NCI-H2227 (cell line): ENCODE data around the gene GSS.

ENCODE experiments used
- DNase-seq: peaks from one replicate; lab custom pipeline; 2025; ENCODE audit not compliant: unreplicated experiment; lab: John Stamatoyannopoulos, UW

Gene GSS

DNA sequence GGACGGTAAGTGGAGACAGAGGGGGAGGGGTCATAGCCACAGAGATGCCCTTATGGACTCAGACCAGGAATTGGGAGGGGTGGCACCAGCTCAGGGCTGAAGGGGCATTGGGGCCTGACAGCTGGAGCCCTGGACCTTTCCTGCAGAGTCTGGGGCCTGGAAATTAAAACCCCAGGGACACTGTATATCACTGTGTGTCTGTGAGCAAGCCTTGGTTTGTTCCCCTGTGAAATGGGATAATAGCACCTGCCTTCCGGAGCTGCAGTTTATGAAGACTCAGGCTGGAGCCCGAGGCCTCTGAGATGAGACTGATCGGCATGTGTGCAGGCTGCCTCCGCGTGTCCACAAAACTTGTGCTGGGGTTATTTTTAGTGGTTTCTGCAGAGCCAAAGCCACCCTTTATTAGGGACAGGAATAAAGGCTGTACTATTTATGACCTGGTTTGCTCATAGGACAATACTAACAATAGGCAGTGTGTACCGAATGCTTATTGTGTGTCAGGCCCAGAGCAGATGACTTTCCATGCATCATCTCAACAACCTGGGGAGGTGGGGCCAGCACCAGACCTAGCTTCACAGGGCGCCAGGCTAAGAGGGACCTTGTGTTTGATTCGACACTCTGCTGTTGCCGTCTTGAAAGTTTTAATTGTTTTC, 22.6 kb upstream of the GSS start:
- no peak for DNase-seq

DNA sequence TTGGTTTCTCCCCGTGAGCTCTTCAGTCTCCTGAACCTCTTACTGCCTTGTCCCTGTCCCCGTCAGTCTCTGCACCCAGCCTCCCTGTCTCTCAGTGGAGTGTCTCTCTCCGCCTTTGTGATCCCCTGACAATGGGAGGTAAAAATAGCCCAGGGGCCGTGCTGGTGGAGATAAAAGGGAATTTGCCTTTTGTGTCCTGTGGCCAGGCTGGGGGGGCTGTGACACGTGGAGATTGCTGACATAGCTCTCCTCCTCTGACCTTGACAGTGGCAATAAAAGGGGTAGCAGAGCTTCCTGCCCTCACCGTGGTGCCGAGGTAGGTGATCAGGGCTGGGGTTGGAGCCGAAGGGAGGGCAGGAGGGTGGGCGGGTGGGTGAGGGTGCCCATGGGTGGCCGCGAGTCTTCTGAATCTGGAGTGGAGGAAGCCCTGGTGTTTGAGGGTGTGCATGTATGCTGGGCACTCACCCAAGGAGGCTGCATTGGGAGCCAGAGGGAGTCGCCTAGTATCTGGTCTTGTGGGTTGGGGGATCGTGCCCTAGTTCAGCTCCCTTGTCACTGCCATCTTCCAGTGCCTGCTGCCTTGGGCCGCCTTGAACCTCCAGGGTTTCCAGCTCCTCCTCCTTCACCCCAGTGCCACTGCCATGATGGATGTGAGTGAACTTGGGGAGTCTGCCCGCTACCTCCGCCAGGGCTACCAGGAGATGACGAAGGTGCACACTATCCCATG, 21.9 kb upstream of the GSS start:
- no peak for DNase-seq

- DNase-seq: no peak
Measured at GRCh38 chr20:34976286-34976685, 20.7 kb upstream of the GSS start.

DNA sequence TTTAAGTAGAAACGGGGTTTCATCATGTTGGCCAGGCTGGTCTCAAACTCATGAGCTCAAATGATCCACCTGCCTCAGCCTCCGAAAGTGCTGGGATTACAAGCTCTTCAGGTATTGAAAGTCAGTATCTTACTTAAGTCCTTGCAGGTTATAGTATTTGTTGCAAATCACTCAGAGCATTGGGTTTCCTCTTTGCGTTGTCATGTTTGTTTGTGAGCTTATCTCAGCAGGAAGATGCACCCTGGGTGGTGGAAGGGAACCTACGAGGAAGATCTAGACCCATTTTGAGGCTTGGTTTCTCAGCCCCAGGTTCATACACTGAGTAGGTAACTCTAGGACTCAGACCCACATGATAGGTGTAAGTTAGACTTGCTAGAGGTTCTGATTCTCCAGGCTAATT, 18.6 kb upstream of the GSS start:
- DNase-seq: no peak

- no peak for DNase-seq
Measured at GRCh38 chr20:34971561-34972235, 16.1 kb upstream of the GSS start.

DNA sequence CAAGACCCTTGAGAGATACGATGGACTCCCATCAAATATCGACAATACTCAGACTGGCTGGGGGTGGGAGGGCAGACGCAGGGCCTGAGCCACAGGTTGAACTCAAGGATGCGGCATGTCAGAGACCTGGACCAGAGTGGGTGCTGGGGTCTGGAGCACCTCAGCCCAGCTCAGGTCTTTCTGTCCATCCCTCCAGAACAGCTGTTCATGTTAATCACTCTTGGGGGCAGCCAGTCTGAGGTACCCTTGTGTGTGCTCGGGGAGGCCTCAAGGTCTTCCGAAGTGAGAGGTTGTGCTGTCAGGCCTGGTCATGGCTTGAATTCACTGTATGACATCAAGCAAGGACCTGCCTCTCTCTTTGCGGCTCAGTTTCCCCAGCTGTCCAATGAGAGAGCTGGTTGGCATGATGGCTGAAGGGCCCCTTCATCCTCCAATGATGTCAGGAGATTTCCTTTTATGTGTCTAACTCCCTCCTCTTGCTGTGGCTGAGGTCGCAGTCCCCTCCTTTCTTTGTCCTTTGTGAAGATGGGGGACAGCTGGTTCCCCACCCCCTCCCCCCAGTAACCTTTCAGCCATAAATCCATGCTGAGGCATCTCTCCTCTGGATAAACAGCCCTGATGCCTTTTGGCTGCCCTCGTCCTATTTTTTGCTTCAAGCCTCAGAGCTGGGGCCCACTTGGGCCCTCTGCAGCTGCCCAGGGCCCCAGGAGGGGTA, 15.4 kb upstream of the GSS start:
- DNase-seq: no peak

- no peak for DNase-seq
Measured at GRCh38 chr20:34970193-34970840, 14.7 kb upstream of the GSS start.

DNA sequence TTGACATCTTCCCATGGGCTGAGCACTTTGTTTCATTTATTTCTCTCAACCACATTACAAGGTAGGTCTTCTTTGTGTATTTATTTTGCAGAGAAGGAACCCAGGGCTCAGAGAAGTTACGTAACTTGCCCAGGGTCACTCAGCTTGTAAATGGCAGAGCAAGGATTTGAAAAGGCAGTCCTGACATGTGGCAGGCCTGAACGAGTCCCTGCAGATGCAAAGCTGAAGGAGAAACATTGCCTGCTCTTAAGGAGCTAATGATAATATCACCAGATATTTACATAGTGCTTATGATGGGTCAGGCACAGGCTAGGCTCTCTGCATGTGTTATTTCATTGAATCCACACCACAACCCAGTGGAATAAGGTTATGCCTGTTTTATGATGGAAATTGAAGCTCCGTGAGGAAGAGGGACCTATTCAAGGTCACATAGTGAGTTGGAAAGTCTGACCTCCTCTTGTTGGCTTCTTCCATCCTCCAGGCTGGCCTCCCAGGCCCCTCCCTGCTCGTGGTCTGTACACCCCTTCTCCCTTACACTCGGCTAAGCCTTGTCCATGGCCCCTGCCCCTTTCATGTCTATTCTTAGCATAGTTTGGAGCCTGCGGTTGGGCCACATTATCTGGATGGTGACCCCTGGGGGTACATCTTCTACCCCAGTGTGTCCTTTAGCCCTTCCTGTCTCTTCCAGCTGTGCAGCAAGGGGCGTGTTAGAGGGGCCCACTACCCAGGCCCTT, 12.6 kb upstream of the GSS start:
- no peak for DNase-seq

GRCh38 chr20:34967421-34967820, 11.8 kb upstream of the GSS start:
- no peak for DNase-seq

DNA sequence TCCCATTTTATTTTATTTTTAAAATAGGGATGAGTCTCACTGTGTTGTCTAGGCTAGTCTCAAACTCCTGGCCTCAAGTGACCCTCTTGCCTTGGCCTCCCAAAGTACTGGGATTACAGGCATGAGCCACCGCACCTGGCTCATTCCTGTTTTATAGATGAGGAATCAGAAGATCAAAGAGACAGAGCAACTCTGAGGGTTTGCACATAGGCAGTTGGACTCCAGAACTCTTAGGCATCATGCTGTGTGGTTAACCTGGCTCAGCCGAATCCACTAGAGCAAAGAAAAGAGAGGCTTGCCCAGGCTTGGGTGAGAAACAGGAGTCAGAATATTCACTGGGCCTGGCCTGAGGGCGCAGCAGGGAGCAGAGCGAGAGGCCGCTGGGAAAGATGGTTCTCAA, 9.4 kb upstream of the GSS start:
- DNase-seq: no peak

- DNase-seq: no peak
Measured at GRCh38 chr20:34964486-34964885, 8.9 kb upstream of the GSS start.

GRCh38 chr20:34956751-34957472, 1.3 kb upstream of the GSS start:
- no peak for DNase-seq

DNA sequence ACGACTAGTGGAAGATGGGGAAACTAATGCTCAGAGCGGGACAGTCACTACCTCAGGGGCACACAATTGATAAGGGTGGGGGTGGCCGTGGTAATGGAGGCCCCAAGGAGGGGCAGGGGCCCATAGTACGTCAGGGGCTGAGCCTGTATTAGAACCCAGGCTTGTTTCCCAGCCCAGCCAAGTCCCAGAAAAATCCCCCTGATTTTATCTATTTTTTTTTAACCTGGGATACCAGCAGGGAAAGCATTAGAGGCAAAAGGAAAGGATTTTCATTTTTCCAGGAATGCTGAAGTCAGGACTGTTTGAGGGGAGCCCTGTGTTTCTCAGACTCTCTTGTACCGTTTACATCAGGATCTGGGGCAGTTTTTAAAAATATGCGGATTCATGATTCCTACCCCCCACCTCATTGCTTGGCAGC, 444 bp upstream of the GSS start:
- no peak for DNase-seq

GRCh38 chr20:34954904-34955230, 739 bp downstream of the GSS start:
- DNase-seq: peak; percentile 69

DNA sequence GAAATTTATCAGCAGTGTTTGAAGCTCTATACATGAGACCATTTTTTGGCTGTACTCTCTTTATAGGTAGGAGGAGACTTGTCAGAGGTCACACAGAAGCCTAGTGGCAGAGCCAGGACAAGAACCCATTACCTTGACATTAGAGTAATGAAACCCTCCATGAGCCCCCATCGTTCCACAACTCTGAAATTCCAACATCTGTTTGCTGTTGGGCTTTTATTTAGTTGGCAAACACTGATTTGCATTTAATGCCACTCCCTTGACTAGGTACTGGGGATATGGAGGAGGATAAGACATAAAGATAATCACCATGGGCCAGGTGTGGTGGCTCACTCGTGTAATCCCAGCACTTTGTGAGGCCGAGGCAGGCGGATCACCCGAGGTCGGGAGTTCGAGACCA, 1.6 kb downstream of the GSS start:
- DNase-seq: no peak

DNA sequence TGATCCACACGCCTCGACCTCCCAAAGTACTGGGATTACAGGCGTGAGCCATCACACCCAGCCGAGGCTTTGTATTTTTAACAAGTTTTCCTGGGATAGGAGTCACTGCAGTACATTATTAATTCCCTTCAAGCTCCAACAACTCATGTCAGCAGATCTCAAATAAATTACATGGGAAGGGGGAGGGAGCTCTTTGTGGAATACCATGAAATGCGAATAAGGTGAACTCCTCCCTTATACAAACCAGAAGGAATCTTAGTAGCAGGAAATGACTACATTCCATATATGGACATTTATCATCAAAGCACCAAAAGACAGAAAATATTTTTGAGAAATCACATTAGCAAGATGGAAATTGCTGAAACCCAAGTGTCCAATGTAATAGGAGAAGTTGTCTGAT, 2.9 kb downstream of the GSS start:
- DNase-seq: peak; percentile 57

- DNase-seq: peak; percentile 58
Measured at GRCh38 chr20:34951652-34952051, 4.0 kb downstream of the GSS start.

DNA sequence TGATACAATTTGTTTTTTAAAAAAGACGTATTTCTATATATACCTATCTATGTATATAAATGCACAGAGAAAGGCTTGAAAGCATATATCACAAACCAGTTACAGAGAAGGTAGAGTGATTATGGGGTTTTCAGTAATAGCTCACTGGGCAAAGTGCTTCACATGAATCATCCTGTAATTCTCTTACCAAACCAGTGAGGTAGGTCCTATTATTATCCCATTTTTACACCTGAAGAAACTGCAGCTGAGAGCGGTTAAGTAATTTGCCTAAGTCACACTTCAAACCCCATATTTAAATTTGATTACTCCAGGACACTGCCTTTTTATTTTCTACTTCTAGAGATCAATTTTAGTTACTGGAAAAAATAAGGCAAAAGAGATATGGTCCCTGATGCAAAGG, 4.4 kb downstream of the GSS start:
- peak; percentile 56 for DNase-seq

DNA sequence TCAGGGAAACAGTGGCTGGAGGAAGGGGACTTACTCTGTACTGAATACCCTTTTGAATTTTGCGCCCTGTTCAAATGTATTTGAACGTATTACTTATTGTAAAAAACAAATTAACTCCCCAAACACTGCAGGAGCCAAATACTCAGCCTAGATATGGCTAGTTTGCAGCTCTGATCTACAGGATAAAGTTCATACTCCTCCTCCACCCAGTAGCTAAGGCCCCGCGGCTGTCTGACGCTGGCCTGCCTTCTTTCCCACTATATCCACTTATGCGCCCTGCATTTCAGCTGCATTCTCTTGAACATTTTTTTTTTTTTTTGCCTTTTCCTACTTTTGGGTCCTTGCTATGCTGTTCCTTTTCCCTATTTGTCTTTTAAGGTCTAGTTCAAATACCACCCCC, 6.5 kb downstream of the GSS start:
- no peak for DNase-seq

DNA sequence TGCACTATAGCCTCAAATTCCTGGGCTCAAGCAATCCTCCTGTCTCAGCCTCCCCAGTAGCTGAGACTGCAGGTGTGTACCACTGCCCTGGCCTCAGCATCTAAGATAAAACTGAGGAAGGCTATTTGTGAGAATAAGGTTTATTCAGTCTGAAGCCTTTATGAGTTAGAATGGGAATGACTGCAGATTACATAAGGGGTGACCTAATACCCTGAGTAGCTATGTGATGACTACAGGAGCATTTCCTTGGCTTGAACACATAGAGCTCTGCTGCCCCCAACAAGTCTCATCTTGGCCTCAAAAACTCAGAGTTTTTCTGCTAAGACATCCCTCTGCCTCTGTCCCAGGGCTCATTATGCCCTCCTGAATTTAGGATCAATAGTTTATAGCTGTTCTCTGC, 7.6 kb downstream of the GSS start:
- no peak for DNase-seq
